Thoracic aorta (tissue), 2 donors: ENCODE results near the gene NKAIN2. TPM values are rescaled to one million over a fixed set of nuclear protein-coding genes. Genes with fewer than 3 reads are reported as not detected.
"Not testable (repeated sequence)": the region's sequence is repeated elsewhere in the genome, so short reads cannot be mapped to it uniquely, and the experiment has no call there.

Experiments used
- ATAC-seq: fragments of 150-250 bp; one replicate; pipeline ENCODE4 v1.8.0; 2017; ENCODE audit warnings: low read depth; ENCODE audit not compliant: insufficient number of reproducible peaks, low FRiP score
- DNase-seq: peaks from one replicate; pipeline ENCODE4 v3.0.0-alpha.2; 2020; ENCODE audit warnings: low spot score
- H3K27ac ChIP-seq, 2 donors: fragments of 200-600 bp; sonication (generic); 1 replicate in 1 of 2; 2 replicates in 1 of 2; pipeline ENCODE4 v1.5.1; 2016; ENCODE audit warnings: mild to moderate bottlenecking in 2 of 2, moderate library complexity in 2 of 2
- H3K27me3 ChIP-seq: fragments of 200-600 bp; sonication (generic); replicated peaks from 2 replicates; pipeline ENCODE4 v1.6.0; 2016; ENCODE audit warnings: mild to moderate bottlenecking; ENCODE audit not compliant: insufficient read depth
- H3K36me3 ChIP-seq: fragments of 200-600 bp; sonication (generic); one replicate; pipeline ENCODE4 v1.5.1; 2016
- H3K4me1 ChIP-seq, 2 donors: fragments of 200-600 bp; sonication (generic); 1 replicate in 1 of 2; 2 replicates in 1 of 2; pipeline versions ENCODE4 v1.5.1 to v1.6.0; 2016; ENCODE audit warnings: low read depth in 2 of 2, mild to moderate bottlenecking in 1 of 2; ENCODE audit not compliant: control insufficient read depth in 1 of 2
- H3K4me3 ChIP-seq: fragments of 200-600 bp; sonication (generic); 2 replicates; pipeline ENCODE4 v1.5.1; 2016; ENCODE audit warnings: mild to moderate bottlenecking
- H3K9me3 ChIP-seq: fragments of 200-600 bp; sonication (generic); 2 replicates; pipeline ENCODE4 v1.5.1; 2016
- CTCF ChIP-seq: fragments of 200-600 bp; sonication (generic); IDR thresholded peaks from one replicate; pipeline ENCODE4 v1.5.1; 2019; ENCODE audit warnings: antibody characterized with exemption
- total RNA-seq, 2 donors: library from RNA; depleted of rRNA; stranded (reverse); fragments of >200 nt; gene quantifications; one replicate each; pipeline versions ENCODE4 v1.1.0 to v1.2.3, GENCODE V29; 2016

The NKAIN2 gene
- total RNA-seq, 2 donors from 2014 or later, result 0.28 TPM; not detected in 1

- no peak for TF ChIP-seq CTCF
- Histone ChIP-seq H3K27me3 (no peaks in the 10 kb centered on the region), H3K9me3 (no peaks in the 10 kb centered on the region), H3K4me3 (no peak overlapping the region), H3K36me3 (no peaks in the 10 kb centered on the region), H3K27ac (no peak overlapping the region), H3K4me1 (no peaks in the 10 kb centered on the region)
- no peak for DNase-seq
- ATAC-seq, result no peak
Observed at GRCh38 chr6:124684621-124685020, 881.0 kb downstream of the NKAIN2 start.

GRCh38 chr6:124688369-124688768 lies 884.7 kb downstream of the NKAIN2 start:
- H3K9me3 ChIP-seq, result no peaks in the 10 kb centered on the region
- ATAC-seq (no peak), DNase-seq (no peak)
- TF ChIP-seq CTCF, result no peak
- no peak overlapping the region for H3K27ac ChIP-seq
- no peaks in the 10 kb centered on the region for H3K36me3 ChIP-seq
- H3K27me3 ChIP-seq, result no peaks in the 10 kb centered on the region
- H3K4me1 ChIP-seq, result no peaks in the 10 kb centered on the region
- no peak overlapping the region for H3K4me3 ChIP-seq

GRCh38 chr6:124694139-124694705 lies 890.6 kb downstream of the NKAIN2 start:
- H3K27me3 ChIP-seq, result no peaks in the 10 kb centered on the region
- no peaks in the 10 kb centered on the region for H3K36me3 ChIP-seq
- no peaks in the 10 kb centered on the region for H3K9me3 ChIP-seq
- DNase-seq (no peak), ATAC-seq (no peak)
- H3K27ac ChIP-seq, result no peak overlapping the region
- no peak for TF ChIP-seq CTCF
- no peak overlapping the region for H3K4me3 ChIP-seq
- H3K4me1 ChIP-seq, result no peaks in the 10 kb centered on the region

GRCh38 chr6:124699038-124699437 lies 895.4 kb downstream of the NKAIN2 start:
- TF ChIP-seq CTCF, result no peak
- no peak for ATAC-seq

GRCh38 chr6:124703541-124703940 lies 899.9 kb downstream of the NKAIN2 start:
- Histone ChIP-seq H3K4me1 (no peaks in the 10 kb centered on the region), H3K9me3 (no peaks in the 10 kb centered on the region), H3K27ac (no peak overlapping the region), H3K27me3 (no peaks in the 10 kb centered on the region), H3K36me3 (no peaks in the 10 kb centered on the region), H3K4me3 (no peak overlapping the region)
- no peak for TF ChIP-seq CTCF
- ATAC-seq, result no peak
- DNase-seq, result no peak

More at GRCh38 chr6:124699038-124699437, 895.4 kb downstream of the NKAIN2 start:
- Histone ChIP-seq H3K4me3 (no peak overlapping the region), H3K27me3 (no peaks in the 10 kb centered on the region), H3K4me1 (no peaks in the 10 kb centered on the region), H3K36me3 (no peaks in the 10 kb centered on the region), H3K9me3 (no peaks in the 10 kb centered on the region), H3K27ac (no peak overlapping the region)
- DNase-seq, result no peak

GRCh38 chr6:124712532-124712931 lies 908.9 kb downstream of the NKAIN2 start:
- not testable (repeated sequence) for H3K27ac ChIP-seq, ATAC-seq, DNase-seq

More at GRCh38 chr6:124712532-124712931, 908.9 kb downstream of the NKAIN2 start:
- H3K27me3 ChIP-seq, H3K9me3 ChIP-seq, H3K4me3 ChIP-seq, H3K4me1 ChIP-seq, H3K36me3 ChIP-seq: not testable (repeated sequence)
